Fibroblast of mammary gland (primary cell): ENCODE data around the gene EXOC4.

Experiments used
- DNase-seq: peaks from one replicate; pipeline ENCODE4 v3.0.0-alpha.2; 2010; ENCODE audit warnings: low read depth
- H3K4me3 ChIP-seq: 2 replicates; pipeline ENCODE4 v1.5.1; 2011; ENCODE audit warnings: low read depth, mild to moderate bottlenecking, low read length, moderate library complexity; ENCODE audit not compliant: control insufficient read depth
- CTCF ChIP-seq: conservative IDR thresholded peaks from 2 replicates; pipeline ENCODE4 v1.5.1; 2011; ENCODE audit warnings: low read depth, low read length, inconsistent platforms; ENCODE audit not compliant: control insufficient read depth, insufficient read depth

EXOC4 gene

GRCh38 chr7:134084488-134085144 is 831.7 kb downstream of the EXOC4 start:
- no peak for TF ChIP-seq CTCF
- no peak overlapping the region for H3K4me3 ChIP-seq
- no peak for DNase-seq

- no peak for DNase-seq
- H3K4me3 ChIP-seq = no peak overlapping the region
- TF ChIP-seq CTCF = no peak
Measured at GRCh38 chr7:134085311-134085710, 832.4 kb downstream of the EXOC4 start.

- H3K4me3 ChIP-seq = no peak overlapping the region
- TF ChIP-seq CTCF = no peak
- DNase-seq = no peak
Measured at GRCh38 chr7:134086998-134087735, 834.3 kb downstream of the EXOC4 start.

- DNase-seq = no peak
- H3K4me3 ChIP-seq = no peak overlapping the region
- TF ChIP-seq CTCF = no peak
Measured at GRCh38 chr7:134088199-134088598, 835.3 kb downstream of the EXOC4 start.

GRCh38 chr7:134089446-134089845 is 836.6 kb downstream of the EXOC4 start:
- no peak for TF ChIP-seq CTCF
- peak; percentile 11 for DNase-seq
- no peak overlapping the region for H3K4me3 ChIP-seq

GRCh38 chr7:134098072-134098471 is 845.2 kb downstream of the EXOC4 start:
- H3K4me3 ChIP-seq = no peak overlapping the region
- no peak for TF ChIP-seq CTCF
- DNase-seq = no peak
